GM12865 (cell line): ENCODE data around the gene ANXA10.

Experiments used
- DNase-seq: peaks from one replicate; pipeline ENCODE4 v3.0.0; 2010; ENCODE audit warnings: low read depth
- H3K4me3 ChIP-seq: 2 replicates; pipeline ENCODE4 v1.5.1; 2011; ENCODE audit warnings: mild to moderate bottlenecking, low read depth, low read length, control low read depth
- CTCF ChIP-seq: IDR thresholded peaks from 2 replicates; pipeline ENCODE4 v1.5.1; 2011; ENCODE audit warnings: low read length, control low read depth, low read depth, inconsistent platforms; ENCODE audit not compliant: insufficient read depth; ENCODE audit errors: missing control alignments

ANXA10 gene

GRCh38 chr4:168152837-168153500, 60.6 kb downstream of the ANXA10 start:
- TF ChIP-seq CTCF: no peak
- H3K4me3 ChIP-seq: no peak overlapping the region
- peak; percentile 5 for DNase-seq

GRCh38 chr4:168153596-168154440, 61.5 kb downstream of the ANXA10 start:
- TF ChIP-seq CTCF: peak; percentile 58
- peak overlapping the region; percentile 34 for H3K4me3 ChIP-seq
- DNase-seq: peak; percentile 80

- no peak for DNase-seq
- no peak overlapping the region for H3K4me3 ChIP-seq
- TF ChIP-seq CTCF: no peak
Measured at GRCh38 chr4:168154546-168155277, 62.4 kb downstream of the ANXA10 start.

GRCh38 chr4:168162604-168163003, 70.3 kb downstream of the ANXA10 start:
- TF ChIP-seq CTCF: no peak
- DNase-seq: no peak
- H3K4me3 ChIP-seq: no peak overlapping the region

GRCh38 chr4:168163106-168163505, 70.8 kb downstream of the ANXA10 start:
- no peak for DNase-seq
- H3K4me3 ChIP-seq: no peak overlapping the region
- TF ChIP-seq CTCF: no peak

- no peak for DNase-seq
- no peak overlapping the region for H3K4me3 ChIP-seq
- no peak for TF ChIP-seq CTCF
Measured at GRCh38 chr4:168164045-168164444, 71.7 kb downstream of the ANXA10 start.
